Measurements from ENCODE around the gene STK17B.

STK17B gene

DNA sequence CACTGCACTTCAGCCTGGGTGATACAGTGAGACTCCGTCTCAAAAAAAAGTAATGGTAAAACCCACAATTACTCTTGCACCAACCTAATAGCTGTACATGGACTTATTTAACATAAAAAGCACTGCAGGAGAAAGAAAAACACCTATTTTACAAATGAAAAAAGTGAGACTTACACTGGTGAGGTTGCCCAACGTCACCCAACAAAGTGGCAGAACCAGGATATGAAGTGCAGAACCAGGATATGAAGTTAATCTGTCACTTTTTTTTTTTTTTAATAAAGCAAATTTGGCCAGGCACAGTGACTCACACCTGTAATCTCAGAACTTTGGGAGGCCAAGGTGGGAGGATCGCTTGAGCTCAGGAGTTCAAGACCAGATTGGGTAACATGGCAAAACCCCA, 13.5 kb upstream of the STK17B start:
- DNase-seq (ENCODE audit: low read depth in 2 of 3, low spot score in 2 of 3), result no peak

DNA sequence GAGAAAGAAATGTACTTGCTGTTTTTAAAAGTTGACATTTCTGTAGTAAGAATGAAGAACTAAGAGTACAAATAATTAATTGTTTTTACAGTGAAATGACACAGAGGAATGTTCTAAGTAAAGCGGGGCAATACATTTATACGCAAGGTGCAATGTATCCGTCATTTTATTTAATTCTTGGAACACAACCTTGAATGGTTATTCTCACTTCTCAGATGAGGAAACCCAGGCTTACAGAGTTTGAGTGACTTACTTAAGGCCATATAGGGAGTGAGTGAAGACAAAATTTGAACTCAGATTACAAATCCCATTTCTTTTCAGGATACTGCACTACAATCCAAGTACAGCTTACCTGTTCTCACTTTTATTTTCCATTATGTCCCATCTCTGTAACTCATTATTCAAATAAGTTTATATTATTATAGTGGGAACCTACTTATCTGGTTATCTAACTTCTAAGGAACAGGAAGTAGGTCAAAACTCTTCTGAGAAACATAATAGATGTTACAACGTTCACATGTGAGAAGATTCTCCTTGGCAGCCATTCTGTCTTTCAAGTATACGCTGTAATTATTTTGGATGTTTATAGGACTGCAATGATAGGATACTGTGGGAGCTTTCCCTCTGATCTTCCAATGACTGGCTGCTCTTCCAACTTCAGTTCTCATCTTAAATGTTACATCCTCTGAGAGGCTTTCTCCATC, 12.3 kb upstream of the STK17B start:
- no peak for DNase-seq (ENCODE audit: low read depth in 2 of 3, low spot score in 2 of 3)

DNA sequence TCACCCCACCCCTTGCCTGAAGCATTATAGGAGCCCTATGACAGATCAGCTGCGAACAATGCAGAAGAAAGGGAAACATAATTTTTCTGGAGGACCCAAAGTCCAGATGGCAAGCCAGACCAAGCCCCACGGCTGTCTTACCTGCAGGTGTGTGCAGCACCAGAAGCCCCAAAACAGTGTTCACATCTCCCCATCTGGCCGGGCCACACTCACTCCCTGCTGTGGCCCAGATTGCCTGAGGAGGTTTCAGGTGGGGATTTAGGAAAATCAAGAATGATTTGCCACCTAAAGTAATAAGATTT, 11.7 kb upstream of the STK17B start:
- no peak for DNase-seq (ENCODE audit: low read depth in 2 of 3, low spot score in 2 of 3)

DNA sequence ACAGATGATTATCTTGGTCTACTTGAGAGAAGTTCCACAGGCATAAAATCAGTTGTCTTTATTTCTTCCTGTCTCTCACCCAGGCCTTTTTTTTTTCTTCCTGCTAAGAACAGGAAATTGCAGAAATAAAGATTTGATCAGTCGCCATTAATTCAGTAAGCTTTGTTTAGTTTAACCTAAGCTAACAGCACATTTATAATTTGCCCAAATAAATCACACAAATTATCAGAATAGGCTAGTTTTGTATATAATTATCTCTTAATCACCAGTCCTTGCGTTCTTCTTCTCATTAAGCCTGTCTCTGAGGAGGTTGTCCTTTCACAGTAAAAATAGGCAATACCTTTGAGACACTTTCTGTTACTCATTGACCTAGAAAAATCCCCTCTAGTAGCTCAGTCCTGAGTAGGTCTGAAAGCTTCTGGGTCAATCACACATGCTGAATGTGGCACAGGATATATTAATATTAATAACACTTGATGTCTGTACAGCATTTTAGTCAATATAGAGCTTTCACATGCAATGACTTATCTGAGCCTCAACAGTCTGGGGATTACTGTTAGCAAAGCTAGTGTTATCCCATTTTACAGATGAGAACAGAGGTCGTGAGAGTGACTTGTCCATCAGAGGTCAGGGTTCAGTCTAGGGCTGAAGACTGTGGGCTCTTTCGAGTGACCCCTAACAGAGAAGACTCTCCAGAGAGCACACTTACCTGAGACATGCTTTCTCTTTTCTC, 11.2 kb upstream of the STK17B start:
- no peak for DNase-seq (ENCODE audit: low read depth in 2 of 3, low spot score in 2 of 3)

DNA sequence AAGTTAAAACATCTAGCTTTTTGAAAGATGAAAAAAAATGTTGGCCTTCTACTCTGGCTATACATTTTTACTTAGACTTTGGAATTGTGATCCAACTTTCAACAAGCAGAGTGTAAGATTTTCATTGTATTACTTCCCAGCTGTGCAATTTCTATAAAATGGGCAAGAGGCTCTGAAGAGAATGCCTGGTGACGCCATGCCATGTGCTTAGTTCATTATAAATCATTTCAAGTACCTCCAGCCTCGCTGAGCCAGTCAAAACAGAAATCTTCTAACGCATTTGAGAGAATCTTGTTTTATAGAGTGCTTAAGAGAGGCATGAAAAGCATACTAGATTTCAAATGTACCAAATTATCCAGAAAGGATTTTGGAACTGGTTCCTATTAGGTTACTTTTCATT, 10.1 kb upstream of the STK17B start:
- DNase-seq (ENCODE audit: low read depth in 2 of 3, low spot score in 2 of 3), result no peak

DNA sequence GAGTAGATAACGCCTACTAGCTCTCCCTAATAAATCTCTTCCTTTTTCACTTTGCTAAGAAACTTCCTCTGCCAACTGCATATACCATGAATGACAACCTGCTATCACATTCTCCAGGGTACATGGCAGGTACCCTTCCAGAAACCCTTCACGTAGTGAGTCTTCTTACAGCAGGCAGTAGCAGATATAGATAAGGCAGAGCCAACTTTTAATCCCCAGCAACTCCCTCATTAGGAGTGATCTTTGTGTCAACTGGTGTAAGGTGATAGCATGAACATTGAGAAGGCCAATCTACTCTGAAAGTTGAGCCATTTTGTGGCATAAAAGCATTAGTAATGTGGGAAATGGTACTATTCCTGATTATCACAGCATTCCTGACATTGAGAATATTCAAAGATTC, 5.7 kb upstream of the STK17B start:
- no peak for DNase-seq (ENCODE audit: low read depth in 2 of 3, low spot score in 2 of 3)

DNA sequence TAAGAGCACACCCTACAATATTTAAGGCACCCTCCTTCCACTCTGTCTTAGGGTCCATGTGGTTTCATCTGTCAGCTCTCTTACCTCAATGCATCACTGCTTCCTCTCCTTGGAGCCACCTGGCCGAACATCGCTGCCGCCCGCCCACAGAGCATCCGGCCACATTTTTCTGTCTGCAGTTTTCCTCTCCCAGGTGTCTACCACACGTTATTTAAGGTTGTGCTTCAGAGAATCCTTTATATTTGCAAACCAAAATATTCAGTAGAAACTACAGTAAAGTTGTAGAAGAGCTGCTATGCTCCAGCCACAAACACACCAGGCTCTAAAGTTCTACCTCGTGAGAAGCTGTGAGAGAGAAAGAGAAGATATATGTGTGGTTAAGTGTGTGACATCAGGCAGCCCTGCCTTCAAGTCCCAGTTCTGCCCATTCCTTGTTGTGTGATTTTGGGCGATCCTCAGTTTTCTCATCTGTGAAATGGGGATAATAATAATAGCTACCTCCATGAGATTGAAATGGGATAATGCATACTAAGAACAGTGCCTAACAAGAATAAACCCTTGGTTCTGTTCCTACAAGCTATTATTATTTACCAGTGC, 4.9 kb upstream of the STK17B start:
- DNase-seq (ENCODE audit: low read depth in 2 of 3, low spot score in 2 of 3), result peak in 2 of 3 experiments; percentile 51 to 68

DNA sequence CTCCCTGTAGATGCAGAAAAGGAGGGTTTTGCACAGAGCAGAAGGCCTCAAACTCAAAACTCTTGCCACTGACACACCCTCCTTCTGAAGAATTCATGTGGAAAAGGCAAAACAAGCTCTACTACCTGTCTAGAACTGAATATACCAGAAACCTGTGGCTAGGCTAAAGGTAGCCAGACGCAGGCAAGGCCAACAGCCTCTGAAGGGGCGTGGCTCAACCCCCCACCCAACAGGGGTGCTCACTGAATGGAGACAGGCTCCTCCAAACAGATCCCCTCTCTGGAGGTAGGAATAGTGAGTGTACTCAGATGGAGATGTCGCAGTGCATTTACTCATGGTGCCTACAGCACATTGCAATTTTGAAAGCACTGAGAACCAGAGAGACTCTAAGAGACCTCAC, 3.0 kb upstream of the STK17B start:
- no peak for DNase-seq (ENCODE audit: low read depth in 2 of 3, low spot score in 2 of 3)

DNA sequence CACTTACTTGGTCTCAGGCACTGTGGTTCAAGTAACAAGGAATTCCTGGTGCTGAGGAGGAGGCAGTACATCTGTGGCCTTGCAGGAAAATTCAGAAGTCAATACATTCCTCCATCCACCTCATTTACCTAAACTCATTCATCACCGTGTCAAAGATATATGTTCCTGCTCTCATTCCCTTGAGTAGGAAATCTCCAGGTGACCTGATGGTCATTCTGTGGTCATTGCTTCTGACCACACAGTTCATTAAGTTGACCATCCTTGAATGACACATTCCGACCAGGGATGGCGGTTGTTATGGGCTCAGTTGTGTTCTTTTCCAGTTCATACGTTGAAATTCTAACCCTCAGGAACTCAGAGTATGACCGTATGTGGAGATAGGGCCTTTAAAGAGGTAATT, 2.1 kb upstream of the STK17B start:
- DNase-seq (ENCODE audit: low read depth in 2 of 3, low spot score in 2 of 3), result no peak

DNA sequence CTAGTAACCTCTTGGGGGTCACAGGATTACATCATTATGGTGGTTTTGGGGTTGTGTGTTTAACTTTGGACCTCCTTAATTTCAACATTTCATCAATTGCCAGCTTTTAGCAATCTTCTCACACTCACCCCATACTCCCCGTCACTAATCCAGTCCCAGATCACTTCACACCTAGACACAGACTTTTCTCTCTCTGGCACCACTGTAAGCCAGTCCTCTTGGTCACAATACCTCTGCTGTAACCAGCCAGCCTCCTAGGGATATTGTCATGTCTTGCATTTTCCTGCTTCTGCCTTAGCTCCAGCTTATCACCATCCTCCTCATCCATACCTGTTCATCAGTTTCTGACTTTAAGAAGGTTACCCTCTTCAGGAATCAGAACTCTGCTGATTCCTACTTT, 1.6 kb upstream of the STK17B start:
- no peak for DNase-seq (ENCODE audit: low read depth in 2 of 3, low spot score in 2 of 3)

DNA sequence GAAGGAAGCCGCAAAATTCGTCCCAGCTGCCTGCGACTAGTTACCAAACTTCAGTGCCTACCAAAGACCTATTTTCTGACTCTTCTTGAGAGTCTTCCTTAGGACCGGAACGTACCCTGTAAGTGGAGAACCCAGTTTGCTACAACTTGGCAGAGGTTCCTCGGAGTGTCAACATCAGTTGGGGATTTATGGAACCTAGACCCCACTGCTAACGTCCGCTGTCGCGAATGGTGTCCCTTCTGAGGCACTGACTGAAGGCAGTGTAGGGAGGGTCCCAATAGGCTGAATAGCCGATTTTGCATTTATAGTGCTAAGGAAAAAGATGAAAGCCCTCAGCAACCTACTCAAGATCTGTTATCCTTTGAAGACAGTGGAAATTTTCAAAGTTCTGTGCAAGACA, 568 bp upstream of the STK17B start:
- DNase-seq (ENCODE audit: low read depth in 2 of 3, low spot score in 2 of 3), result no peak

DNA sequence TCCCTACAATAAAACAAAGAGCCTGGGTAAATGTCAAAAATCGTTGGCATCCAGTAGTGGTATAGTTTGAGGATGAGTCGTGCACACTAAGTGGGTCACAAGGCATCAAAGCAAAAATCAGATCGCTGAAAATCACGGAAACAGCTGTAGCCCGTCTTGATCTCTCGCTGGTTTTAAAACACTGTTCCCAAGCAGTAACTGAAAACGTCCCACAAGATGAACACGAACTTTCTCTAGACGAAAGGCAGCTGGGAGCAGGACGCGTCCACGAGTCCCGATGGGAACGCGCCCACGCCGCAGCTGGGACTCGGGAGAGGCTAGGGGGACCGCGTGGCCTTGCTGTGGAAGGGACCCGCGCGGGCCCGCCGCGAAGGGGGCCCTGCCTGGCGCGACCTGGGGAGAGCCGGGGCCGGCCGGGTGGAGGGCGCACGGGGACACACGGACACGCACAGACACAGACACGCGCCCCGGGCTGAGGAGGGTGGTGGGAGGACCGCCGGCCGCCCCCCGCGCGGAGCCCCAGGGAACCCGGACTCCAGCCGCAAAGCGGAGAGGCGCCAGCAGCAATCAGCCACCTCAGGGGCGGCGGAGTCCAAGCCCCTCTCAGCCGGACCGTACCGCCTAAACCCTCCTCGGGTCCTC, 651 bp downstream of the STK17B start:
- DNase-seq (ENCODE audit: low read depth in 2 of 3, low spot score in 2 of 3), result no peak

DNA sequence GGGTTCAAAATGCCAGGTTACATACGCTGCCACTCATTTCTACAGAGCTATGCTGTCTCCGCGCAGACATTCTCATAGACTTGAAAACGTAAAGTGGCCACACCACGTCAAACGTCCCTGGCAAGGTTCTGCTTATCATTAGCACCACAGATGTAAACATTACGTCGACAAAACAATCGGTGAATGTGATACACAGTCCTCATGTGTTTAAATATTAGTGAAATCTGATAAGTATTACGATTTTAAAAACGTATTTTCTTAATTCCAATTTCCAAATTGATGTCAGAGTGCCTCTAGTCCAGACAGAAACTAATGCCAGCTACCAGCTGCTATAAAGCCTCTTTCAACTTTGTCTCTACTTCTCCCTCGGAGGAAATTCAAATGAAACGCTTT, 1.2 kb downstream of the STK17B start:
- DNase-seq (ENCODE audit: low read depth in 2 of 3, low spot score in 2 of 3), result no peak

DNA sequence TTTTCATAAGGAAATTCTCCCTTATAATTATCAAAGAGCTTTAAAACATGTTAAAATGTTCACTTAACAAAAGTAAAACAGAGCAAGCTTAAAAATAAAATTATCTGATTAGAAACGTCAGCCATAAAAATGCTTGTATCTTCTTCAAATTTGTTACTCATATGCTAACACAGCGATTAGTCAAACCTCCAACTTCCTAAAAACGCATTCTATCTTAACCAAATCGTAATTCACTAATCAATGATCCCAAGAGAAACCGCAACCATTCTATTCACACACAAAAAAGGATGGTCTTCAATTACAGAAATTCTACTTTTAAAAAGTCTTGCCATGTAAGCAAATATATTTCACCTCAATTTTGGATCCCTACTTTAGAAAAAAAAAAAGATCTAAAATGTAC, 1.9 kb downstream of the STK17B start:
- DNase-seq (ENCODE audit: low read depth in 2 of 3, low spot score in 2 of 3), result no peak

DNA sequence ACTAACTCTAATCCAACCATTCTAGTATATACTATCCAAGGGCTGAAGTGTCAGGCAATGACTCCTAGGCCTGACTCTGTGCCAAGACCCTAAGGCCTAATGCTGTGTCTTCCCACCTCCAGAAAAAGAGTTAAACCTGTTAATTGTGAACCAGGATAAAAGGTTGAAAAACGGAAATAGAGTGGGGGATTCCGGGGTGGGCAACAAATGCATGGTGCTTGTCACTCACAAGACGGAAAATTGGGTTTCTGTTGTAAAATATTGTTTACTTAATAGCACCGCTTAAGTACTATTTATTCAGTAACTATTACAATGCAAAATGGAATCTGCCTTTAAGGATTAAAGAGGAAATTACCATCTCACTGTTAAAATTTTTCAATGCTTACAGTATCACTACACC, 3.2 kb downstream of the STK17B start:
- DNase-seq (ENCODE audit: low read depth in 2 of 3, low spot score in 2 of 3), result no peak

DNA sequence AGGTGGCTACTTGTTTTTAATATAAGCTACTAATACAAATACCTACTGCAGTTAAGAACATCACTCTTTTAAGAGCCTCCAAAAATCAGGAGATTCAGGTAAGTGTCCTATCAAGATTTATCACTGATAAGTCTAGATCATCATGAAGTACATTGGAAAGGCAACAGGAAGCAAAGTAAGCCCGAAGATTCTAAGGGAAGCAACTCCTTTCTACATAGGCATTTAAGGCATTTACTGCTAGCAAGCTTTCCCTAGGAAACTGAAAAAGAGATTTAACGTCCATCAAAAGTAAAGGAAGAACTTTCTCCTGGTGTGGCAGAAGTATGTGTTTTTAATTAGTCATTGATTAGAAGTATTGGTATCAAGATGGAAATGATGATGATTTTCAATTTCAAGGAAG, 3.7 kb downstream of the STK17B start:
- no peak for DNase-seq (ENCODE audit: low read depth in 2 of 3, low spot score in 2 of 3)

DNA sequence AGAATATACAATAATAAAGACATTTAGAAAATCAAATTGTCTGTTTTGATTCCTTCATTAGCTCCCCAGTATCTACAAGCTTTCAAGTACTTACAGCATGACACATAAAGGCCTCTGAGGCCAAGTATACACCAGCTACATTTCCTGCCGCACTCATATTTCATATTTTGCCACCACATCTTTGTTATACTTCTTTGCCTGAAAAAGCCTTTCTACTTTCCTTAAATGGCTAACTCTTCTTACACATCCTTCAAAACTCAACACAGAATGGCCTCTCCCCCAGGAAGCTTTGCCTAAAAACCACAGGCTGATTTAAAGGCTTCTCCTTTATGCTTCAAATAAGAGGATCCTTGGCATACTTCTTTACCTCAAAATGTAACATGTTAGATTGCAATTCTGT, 4.5 kb downstream of the STK17B start:
- DNase-seq (ENCODE audit: low read depth in 2 of 3, low spot score in 2 of 3), result no peak

DNA sequence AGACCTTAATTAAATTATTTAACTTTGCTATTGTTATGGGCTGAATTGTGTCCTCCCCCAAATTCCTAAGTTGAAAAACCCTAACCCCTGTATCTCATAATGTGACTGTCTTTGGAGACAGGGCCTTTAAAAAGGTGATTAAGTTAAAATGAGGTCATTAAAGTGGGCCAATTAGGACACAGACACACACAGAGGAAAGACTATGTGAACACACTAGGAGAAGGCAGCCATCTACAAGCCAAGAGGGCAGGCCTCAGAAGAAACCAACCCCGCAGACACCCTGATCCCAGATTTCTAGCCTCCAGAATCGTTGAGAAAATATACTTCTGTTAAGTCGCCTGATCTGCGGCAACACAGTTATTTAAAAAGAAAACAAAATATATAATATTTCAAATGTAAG, 6.4 kb downstream of the STK17B start:
- no peak for DNase-seq (ENCODE audit: low read depth in 2 of 3, low spot score in 2 of 3)

DNA sequence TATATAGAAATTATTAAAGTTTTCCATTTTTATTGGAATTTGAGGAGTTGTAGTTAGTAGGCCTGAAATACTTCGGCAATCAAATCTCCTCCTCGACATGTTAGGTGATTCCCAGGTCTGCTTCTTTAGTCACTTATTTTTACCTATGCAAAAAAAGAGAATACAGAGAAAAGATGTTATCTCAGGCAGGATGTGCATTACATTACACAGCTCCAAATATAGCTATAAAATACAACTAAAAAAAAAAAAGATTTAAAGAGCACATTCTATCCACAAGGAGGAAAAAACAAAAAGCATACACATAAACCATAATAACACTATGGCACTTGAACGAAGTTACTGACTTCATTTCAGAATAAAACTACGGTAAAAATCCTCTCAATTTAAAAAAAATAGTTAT, 8.1 kb downstream of the STK17B start:
- DNase-seq (ENCODE audit: low read depth in 2 of 3, low spot score in 2 of 3), result no peak

DNA sequence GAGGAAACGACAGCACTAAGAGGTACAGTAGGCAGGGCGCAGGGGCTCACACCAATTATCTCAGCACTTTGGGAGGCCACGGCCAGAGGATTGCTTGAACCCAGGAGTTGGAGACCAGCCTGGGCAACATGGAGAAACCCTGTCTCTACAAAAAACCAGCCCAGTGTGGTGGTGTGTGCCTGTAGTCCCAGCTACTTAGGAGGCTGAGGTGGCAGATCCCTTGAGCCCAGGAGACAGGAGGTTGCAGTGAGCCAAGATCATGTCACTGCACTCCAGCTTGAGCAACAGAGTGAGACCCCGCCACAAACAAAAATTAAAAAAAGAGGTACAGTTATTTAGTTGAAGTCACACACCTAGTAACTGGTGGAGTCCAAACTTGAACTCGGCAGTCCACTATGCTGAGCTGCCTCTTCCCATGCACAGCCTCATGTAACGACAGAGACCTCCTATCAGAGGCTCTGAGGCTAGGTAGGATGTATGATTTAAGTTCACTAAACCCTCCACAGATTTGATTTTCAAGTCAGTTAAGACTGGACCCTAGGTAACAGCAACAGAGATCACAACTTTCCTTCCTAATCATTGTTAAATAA, 8.7 kb downstream of the STK17B start:
- DNase-seq (ENCODE audit: low read depth in 2 of 3, low spot score in 2 of 3), result no peak

DNA sequence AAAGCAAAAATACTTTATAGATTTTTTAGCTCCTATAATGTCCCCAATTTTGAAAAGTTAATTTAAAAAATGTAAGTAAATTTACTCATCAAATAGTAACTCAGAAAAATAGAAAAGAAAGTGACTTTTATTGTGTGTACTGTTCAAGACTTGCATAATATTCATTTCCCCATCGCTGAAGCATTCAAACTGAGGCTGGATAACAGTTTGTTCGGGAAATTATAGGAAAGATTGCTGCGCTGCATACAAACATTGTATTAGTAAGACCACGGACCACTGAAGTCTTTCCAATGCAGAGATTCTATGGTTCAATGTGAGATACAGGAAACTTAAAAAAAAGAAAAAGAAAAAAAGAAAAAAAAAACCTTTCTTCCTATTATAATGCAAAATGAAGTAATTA, 10.4 kb downstream of the STK17B start:
- DNase-seq (ENCODE audit: low read depth in 2 of 3, low spot score in 2 of 3), result no peak

DNA sequence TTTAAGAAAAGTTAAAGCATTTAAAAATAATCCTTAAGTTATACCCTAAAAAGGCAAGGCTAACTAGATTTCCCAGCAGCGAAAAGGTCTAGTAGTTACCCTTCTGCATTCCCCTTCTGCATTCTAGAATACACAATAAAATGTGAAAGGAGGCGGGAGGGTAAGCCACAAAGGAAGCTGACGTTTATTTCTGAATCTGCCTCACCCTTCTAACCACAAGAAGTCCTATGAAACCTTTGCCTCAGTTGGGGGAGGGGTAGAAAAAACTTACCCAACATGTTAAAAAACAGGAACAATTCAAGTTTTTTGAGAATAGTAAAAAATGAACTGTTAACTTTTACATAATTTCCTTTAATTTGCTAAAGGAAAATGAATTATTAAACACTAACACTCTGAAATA, 11.3 kb downstream of the STK17B start:
- no peak for DNase-seq (ENCODE audit: low read depth in 2 of 3, low spot score in 2 of 3)

All from activated CD8-positive, alpha-beta memory T cell treated with anti-CD3 and anti-CD28 coated beads for 48 hours (primary cell).